ENCODE measurements around the gene RCVRN. TPM values are rescaled to one million over a fixed set of nuclear protein-coding genes. Genes with fewer than 3 reads are reported as not detected.
A peak's percentile ranks its signal among the peaks of the same experiment; 100 is the strongest.
"Not testable (repeated sequence)": the region's sequence is repeated elsewhere in the genome, so short reads cannot be mapped to it uniquely, and the experiment has no call there.

RCVRN gene
- total and polyA plus RNA-seq, 9 donors = 0.22 to 0.82 (median 0.40) TPM; not detected in 6

DNA sequence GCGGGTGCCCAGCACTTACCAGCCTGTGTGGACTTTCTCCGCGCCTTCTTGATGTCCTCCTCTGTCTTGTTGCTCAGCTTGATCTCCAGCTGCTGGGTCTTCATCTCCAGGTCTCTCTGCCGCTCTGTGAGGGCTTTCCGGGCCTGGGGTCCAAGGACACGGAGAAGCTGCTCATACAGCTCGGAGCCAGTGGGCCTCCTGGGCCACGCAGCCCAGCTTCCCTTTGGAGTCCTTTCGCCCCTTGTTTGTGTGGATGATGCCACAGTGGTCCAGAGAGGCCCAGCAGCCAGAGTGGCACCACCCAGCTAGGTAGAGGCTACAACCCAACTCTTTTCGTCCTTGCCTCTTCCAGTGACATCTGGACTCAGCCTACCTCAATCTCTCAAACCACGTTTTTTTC is 20.4 kb upstream of the RCVRN start:
- 92 to 95% (median 93%) methylated on average over 11 of the region's 11 CpGs for WGBS, 3 donors
- Histone ChIP-seq H3K4me3 (no peak overlapping the region), H3K36me3 (no peaks in the 10 kb centered on the region), H3K4me1 (ENCODE audit: insufficient read depth) (peaks cover 2% of the 10 kb centered on the region), H3K27me3 (no peaks in the 10 kb centered on the region), H3K27ac (no peak overlapping the region), H3K9me3 (no peaks in the 10 kb centered on the region)
- intact Hi-C loops (cut with DNase I) = loop anchor here in 2 of 4 donors (1.0 to 5.0 kb wide), 2 partner anchors 690 to 692 kb away; no protein-coding TSS in a partner anchor
- TF ChIP-seq EP300 (IDR thresholded peaks at IDR 0.05) (no peak), POLR2A (IDR thresholded peaks at IDR 0.05) (no peak)
- TF ChIP-seq, protein P1, sequence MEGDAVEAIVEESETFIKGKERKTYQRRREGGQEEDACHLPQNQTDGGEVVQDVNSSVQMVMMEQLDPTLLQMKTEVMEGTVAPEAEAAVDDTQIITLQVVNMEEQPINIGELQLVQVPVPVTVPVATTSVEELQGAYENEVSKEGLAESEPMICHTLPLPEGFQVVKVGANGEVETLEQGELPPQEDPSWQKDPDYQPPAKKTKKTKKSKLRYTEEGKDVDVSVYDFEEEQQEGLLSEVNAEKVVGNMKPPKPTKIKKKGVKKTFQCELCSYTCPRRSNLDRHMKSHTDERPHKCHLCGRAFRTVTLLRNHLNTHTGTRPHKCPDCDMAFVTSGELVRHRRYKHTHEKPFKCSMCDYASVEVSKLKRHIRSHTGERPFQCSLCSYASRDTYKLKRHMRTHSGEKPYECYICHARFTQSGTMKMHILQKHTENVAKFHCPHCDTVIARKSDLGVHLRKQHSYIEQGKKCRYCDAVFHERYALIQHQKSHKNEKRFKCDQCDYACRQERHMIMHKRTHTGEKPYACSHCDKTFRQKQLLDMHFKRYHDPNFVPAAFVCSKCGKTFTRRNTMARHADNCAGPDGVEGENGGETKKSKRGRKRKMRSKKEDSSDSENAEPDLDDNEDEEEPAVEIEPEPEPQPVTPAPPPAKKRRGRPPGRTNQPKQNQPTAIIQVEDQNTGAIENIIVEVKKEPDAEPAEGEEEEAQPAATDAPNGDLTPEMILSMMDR (IDR thresholded peaks at IDR 0.05) = no peak
- no peak for DNase-seq

DNA sequence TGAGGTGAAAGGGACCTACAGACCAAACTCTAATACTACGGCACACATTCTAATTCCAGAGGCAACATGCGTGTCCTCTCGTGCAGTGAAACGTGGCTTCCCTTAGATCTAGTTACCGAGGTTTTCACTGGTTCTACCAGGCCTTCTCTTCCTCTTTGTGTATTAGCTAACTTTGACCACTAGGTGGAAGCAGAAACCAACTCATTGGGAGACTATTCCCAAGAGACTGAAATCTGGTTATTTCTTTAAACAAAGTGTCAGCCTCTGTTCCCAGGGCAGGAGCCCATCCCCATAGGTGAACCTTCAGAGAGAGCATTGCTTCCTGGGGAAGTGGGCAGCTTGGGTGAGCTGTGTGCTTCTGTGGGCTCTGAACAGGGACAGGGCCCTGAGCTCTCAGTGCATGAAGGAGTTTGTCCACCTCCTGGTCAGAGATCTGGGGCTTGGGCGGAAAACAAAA is 19.7 kb upstream of the RCVRN start:
- Histone ChIP-seq H3K4me3 (no peak overlapping the region), H3K4me1 (ENCODE audit: insufficient read depth) (peaks cover 2% of the 10 kb centered on the region), H3K27me3 (no peaks in the 10 kb centered on the region), H3K27ac (no peak overlapping the region), H3K9me3 (no peaks in the 10 kb centered on the region), H3K36me3 (no peaks in the 10 kb centered on the region)
- TF ChIP-seq EP300 (IDR thresholded peaks at IDR 0.05) (no peak), POLR2A (IDR thresholded peaks at IDR 0.05) (no peak)
- TF ChIP-seq, protein P1 (IDR thresholded peaks at IDR 0.05) = peak; percentile 71 to 83 (median 81)
- DNase-seq = peak in 3 of 5 donors; percentile 32 to 46 (median 42)
- WGBS, 3 donors = 17 to 21% (median 19%) methylated on average over 6 of the region's 6 CpGs
- intact Hi-C loops (cut with DNase I) = loop anchor here in 2 of 4 donors (1.0 to 5.0 kb wide), 2 partner anchors 691 to 693 kb away; no protein-coding TSS in a partner anchor

DNA sequence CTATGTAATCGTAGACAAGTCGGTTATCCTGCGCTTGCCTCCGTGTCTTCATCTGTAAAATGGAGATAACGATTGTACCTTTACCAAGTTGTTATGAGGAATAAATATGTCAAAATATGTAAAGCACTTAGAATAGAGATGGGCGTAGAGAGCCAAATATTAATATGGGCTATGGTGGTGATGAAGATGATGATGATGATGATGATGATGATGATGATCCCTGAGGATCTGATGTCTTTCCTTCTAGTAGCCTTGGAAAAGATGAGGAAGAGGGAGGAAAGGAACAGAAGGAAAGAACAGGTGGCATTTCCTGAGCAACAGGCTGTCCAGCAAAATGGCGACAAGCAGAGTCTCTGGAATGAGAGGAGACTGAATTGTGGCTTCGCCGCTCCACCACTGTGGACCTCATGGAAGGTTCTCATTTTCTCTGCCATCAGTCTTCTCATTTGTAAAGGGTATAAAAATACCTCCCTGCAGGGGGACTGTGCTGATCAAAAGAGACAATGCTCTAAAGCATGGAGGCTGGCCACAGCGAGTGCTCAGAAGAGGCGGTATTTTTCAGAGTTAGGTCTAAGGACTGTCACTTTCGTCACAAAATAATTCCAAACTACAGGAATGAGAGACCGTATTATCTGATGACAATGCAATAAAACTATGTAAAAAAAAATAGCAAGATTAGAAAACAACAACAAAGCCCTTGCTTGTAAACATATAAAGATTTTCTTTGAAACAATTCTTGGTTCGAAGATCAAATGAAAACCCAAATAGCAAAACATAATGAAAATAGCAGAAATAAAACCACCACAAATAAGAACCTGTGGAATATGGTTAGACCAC is 17.2 kb upstream of the RCVRN start:
- 93 to 94% (median 94%) methylated on average over 14 of the region's 14 CpGs for WGBS, 3 donors
- Histone ChIP-seq H3K36me3 (no peaks in the 10 kb centered on the region), H3K27me3 (no peaks in the 10 kb centered on the region), H3K4me3 (no peak overlapping the region), H3K4me1 (ENCODE audit: insufficient read depth) (peaks cover 2% of the 10 kb centered on the region), H3K9me3 (no peaks in the 10 kb centered on the region), H3K27ac (no peak overlapping the region)
- no peak for DNase-seq
- intact Hi-C loops (cut with DNase I) = no loop called here
- TF ChIP-seq, protein P1 (IDR thresholded peaks at IDR 0.05) = no peak
- no peak for TF ChIP-seq EP300 (IDR thresholded peaks at IDR 0.05)
- TF ChIP-seq POLR2A (IDR thresholded peaks at IDR 0.05) = no peak

DNA sequence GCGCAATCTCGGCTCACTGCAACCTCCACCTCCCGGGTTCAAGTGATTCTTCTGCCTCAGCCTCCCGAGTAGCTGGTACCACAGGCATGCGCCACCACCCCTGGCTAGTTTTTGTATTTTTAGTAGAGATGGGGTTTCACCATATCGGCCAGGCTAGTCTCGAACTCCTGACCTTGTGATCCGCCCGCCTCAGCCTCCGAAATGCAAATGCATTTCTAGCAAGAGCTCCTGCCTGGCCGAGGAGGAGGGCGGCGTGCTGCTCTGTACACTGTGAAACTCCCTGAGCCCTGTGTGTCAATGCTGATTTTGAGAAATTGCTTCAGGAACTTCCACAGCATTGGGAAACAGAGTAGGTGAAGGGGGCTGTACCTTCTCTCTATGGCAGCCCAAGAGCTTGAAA is 16.1 kb upstream of the RCVRN start:
- H3K9me3 ChIP-seq; H3K4me3 ChIP-seq; H3K27ac ChIP-seq; H3K27me3 ChIP-seq; H3K4me1 ChIP-seq (ENCODE audit: insufficient read depth); H3K36me3 ChIP-seq; intact Hi-C loops (cut with DNase I); DNase-seq: not testable (repeated sequence)
- 92 to 93% (median 93%) methylated on average over 13 of the region's 13 CpGs for WGBS, 3 donors

All from ovary (tissue), 9 donors.